ENCODE results near the gene FOXC1. TPM values are rescaled to one million over a fixed set of nuclear protein-coding genes. Genes with fewer than 3 reads are reported as not detected.

Gene FOXC1
- total and polyA plus RNA-seq, 2 donors (not counting 1 experiment from before 2014, with no cell fraction given) = 0.04 to 0.52 TPM

DNA sequence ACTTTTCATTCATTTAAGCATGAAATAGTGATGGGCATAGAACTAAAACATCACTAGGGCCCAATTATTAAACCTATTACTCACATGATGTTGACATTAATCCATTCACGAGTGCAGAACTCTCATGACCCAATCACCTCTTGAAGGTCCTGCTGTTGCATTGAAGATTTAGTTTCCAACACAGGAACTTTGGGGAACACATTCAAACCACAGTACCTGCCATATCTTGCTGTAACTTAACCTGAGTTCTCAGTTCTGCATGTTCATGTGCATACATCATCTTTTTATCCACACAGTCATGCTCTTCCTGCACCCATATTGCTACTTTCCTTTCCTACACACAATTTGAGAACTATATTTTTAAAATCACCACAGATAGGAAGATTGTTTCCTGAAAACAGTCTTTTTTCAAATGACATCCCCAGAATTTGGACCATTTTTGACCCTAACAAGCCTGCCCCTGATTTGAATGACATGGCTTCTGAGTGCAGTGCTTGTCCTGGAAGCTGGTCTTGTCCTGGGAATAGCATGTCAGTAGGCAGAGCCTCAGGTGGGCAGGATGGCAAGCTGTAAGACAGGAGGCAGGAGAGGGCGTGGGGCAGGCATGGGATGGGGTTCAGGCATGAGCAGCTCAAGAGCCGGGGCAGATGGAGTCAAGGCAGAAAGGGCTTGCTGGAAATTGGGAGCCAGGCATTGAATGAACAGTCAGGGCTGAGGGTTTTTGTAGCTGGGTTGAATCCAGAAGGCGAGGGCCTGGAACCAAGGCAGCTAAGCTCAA is 49.2 kb upstream of the FOXC1 start:
- Histone ChIP-seq H3K9ac (ENCODE audit: low read length) (no peak overlapping the region), H3K27me3 (replicated peaks in 1 of 4; ENCODE audit: control extremely low read depth in 1 of 4, control insufficient read depth in 3 of 4, insufficient read depth in 4 of 4, low read length in 3 of 4) (peaks cover 0 to 14% (median 7%) of the 10 kb centered on the region in 4 experiments), H2AFZ (ENCODE audit: insufficient read depth, low read depth, low read length, poor library complexity, severe bottlenecking) (no peak overlapping the region), H3K9me3 (ENCODE audit: control extremely low read depth in 1 of 3, control insufficient read depth in 2 of 3, insufficient read depth in 1 of 3, low read length in 2 of 3) (no peaks in the 10 kb centered on the region), H3K4me2 (replicated peaks; ENCODE audit: low read depth, low read length, poor library complexity, severe bottlenecking) (no peak overlapping the region), H3K4me1 (ENCODE audit: control insufficient read depth in 2 of 2, insufficient read depth in 2 of 2, low read length in 2 of 2) (no peaks in the 10 kb centered on the region), H3K27ac (ENCODE audit: low read length in 2 of 2) (no peak overlapping the region), H4K20me1 (ENCODE audit: control insufficient read depth, insufficient read depth, low read length, poor library complexity, severe bottlenecking) (no peaks in the 10 kb centered on the region), H3K4me3 (ENCODE audit: control extremely low read depth in 1 of 5, extremely low read depth in 1 of 5, insufficient read depth in 1 of 5, low read depth in 2 of 5, low read length in 4 of 5) (no peak overlapping the region), H3K79me2 (ENCODE audit: control insufficient read depth, insufficient read depth, low read length) (no peaks in the 10 kb centered on the region), H3K36me3 (replicated peaks in 1 of 2; ENCODE audit: control extremely low read depth in 1 of 2, control insufficient read depth in 1 of 2, extremely low read depth in 1 of 2, insufficient read depth in 2 of 2, low read length in 1 of 2) (no peaks in the 10 kb centered on the region)
- peaks cover 3% of the 10 kb centered on the region for H3K9me3 Mint-ChIP-seq (ENCODE audit: insufficient read depth)
- no peaks in the 10 kb centered on the region for H3K4me1 Mint-ChIP-seq
- H3K4me3 Mint-ChIP-seq = no peak overlapping the region
- intact Hi-C loops (cut with micrococcal nuclease) = no loop called here
- DNase-seq (no peak), ATAC-seq (ENCODE audit: low read depth) (no peak)
- no peak overlapping the region for H3K27ac Mint-ChIP-seq
- WGBS (ENCODE audit: insufficient coverage) = 83% methylated on average over 4 of the region's 4 CpGs
- CTCF ChIA-PET = no interaction called here
- TF ChIP-seq EZH2 (IDR thresholded peaks at IDR 0.05; ENCODE audit: borderline replicate concordance, insufficient read depth, low read depth, low read length, poor library complexity, severe bottlenecking) = no peak
- TF ChIP-seq, protein P1, sequence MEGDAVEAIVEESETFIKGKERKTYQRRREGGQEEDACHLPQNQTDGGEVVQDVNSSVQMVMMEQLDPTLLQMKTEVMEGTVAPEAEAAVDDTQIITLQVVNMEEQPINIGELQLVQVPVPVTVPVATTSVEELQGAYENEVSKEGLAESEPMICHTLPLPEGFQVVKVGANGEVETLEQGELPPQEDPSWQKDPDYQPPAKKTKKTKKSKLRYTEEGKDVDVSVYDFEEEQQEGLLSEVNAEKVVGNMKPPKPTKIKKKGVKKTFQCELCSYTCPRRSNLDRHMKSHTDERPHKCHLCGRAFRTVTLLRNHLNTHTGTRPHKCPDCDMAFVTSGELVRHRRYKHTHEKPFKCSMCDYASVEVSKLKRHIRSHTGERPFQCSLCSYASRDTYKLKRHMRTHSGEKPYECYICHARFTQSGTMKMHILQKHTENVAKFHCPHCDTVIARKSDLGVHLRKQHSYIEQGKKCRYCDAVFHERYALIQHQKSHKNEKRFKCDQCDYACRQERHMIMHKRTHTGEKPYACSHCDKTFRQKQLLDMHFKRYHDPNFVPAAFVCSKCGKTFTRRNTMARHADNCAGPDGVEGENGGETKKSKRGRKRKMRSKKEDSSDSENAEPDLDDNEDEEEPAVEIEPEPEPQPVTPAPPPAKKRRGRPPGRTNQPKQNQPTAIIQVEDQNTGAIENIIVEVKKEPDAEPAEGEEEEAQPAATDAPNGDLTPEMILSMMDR (IDR thresholded peaks at IDR 0.05) = no peak
- POLR2A ChIA-PET = no interaction called here
- peaks cover 59% of the 10 kb centered on the region for H3K27me3 Mint-ChIP-seq

DNA sequence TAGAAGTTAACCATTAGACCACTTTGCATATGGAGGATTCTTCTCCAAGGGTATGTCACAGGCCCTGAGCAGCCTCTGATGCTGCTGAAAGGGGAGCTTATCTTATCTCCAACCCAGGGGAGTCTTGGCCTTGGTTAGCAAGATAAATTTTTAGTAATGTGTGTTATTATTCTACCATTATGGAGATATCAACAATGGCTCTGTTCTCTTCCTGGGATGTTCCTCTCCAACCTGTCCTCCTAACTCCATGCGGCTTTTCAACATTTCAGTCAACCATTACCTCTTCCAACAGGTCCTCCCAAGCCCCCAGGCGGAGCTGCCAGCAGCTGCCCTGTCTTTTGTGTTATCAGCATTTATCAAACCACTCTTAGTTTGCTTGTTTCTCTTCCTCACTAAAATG is 48.4 kb upstream of the FOXC1 start:
- no peaks in the 10 kb centered on the region for H3K79me2 ChIP-seq (ENCODE audit: control insufficient read depth, insufficient read depth, low read length)
- no peaks in the 10 kb centered on the region for H3K9me3 ChIP-seq (ENCODE audit: control extremely low read depth in 1 of 3, control insufficient read depth in 2 of 3, insufficient read depth in 1 of 3, low read length in 2 of 3)
- ATAC-seq (ENCODE audit: low read depth) = no peak
- no peak overlapping the region for H2AFZ ChIP-seq (ENCODE audit: insufficient read depth, low read depth, low read length, poor library complexity, severe bottlenecking)
- no peak for DNase-seq
- intact Hi-C loops (cut with micrococcal nuclease) = no loop called here
- 100% methylated on average over 2 of the region's 2 CpGs for WGBS (ENCODE audit: insufficient coverage)
- no peaks in the 10 kb centered on the region for H3K4me1 ChIP-seq (ENCODE audit: control insufficient read depth in 2 of 2, insufficient read depth in 2 of 2, low read length in 2 of 2)
- H3K27me3 ChIP-seq (replicated peaks in 1 of 4; ENCODE audit: control extremely low read depth in 1 of 4, control insufficient read depth in 3 of 4, insufficient read depth in 4 of 4, low read length in 3 of 4) = peaks cover 0 to 14% (median 5%) of the 10 kb centered on the region in 4 experiments
- H3K4me2 ChIP-seq (replicated peaks; ENCODE audit: low read depth, low read length, poor library complexity, severe bottlenecking) = no peak overlapping the region
- H3K9ac ChIP-seq (ENCODE audit: low read length) = no peak overlapping the region
- no peak overlapping the region for H3K27ac ChIP-seq (ENCODE audit: low read length in 2 of 2)
- H3K9me3 Mint-ChIP-seq (ENCODE audit: insufficient read depth) = peaks cover 3% of the 10 kb centered on the region
- H4K20me1 ChIP-seq (ENCODE audit: control insufficient read depth, insufficient read depth, low read length, poor library complexity, severe bottlenecking) = no peaks in the 10 kb centered on the region
- ChIA-PET CTCF (no interaction called here), POLR2A (no interaction called here)
- TF ChIP-seq EZH2 (IDR thresholded peaks at IDR 0.05; ENCODE audit: borderline replicate concordance, insufficient read depth, low read depth, low read length, poor library complexity, severe bottlenecking) = no peak
- TF ChIP-seq, protein P1 (IDR thresholded peaks at IDR 0.05) = no peak
- no peak overlapping the region for H3K4me3 ChIP-seq (ENCODE audit: control extremely low read depth in 1 of 5, extremely low read depth in 1 of 5, insufficient read depth in 1 of 5, low read depth in 2 of 5, low read length in 4 of 5)
- no peaks in the 10 kb centered on the region for H3K36me3 ChIP-seq (replicated peaks in 1 of 2; ENCODE audit: control extremely low read depth in 1 of 2, control insufficient read depth in 1 of 2, extremely low read depth in 1 of 2, insufficient read depth in 2 of 2, low read length in 1 of 2)
- H3K4me1 Mint-ChIP-seq = no peaks in the 10 kb centered on the region
- no peak overlapping the region for H3K4me3 Mint-ChIP-seq
- peaks cover 54% of the 10 kb centered on the region for H3K27me3 Mint-ChIP-seq
- H3K27ac Mint-ChIP-seq = no peak overlapping the region

Measured in B cell (primary cell).